ENCODE results near the gene TLR5. TPM values are rescaled to one million over a fixed set of nuclear protein-coding genes. Genes with fewer than 3 reads are reported as not detected.

TLR5 gene
- total RNA-seq, 1 experiment from 2014 or later, result 1.8 TPM

DNA sequence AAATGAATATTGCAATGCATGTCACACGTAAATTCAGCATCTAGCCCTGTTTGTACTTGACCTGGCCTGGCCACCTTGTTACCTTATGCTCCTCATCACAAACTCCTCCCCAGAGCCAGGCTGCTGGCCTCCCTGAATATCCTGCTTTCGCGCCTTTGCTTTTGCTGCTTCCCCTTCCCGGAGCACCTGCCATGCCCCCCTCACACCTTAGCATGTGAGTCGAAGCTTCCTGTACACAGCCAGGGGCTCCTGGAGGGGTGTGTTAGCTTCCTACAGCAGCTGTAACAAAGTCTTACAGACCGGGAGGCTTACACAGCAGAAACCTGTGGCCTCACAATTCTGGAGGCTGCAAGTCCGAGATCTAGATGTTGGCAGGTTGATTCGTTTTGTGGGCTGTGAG, 60.1 kb downstream of the TLR5 start:
- ChIA-PET CTCF (no interaction called here), POLR2A (no interaction called here)
- H3K9me3 ChIP-seq, result no peaks in the 10 kb centered on the region
- BruUV-seq (replicated peaks), result no TSS peak
- no peak for DNase-seq
- Mint-ChIP-seq H3K9me3 (ENCODE audit: unreplicated experiment) (no peaks in the 10 kb centered on the region), H3K27me3 (ENCODE audit: insufficient read depth, unreplicated experiment) (no peaks in the 10 kb centered on the region), H3K36me3 (ENCODE audit: insufficient read depth, unreplicated experiment) (no peaks in the 10 kb centered on the region), H3K4me1 (ENCODE audit: low read depth, unreplicated experiment) (peaks cover 20% of the 10 kb centered on the region), H3K4me3 (ENCODE audit: unreplicated experiment) (no peak overlapping the region), H3K27ac (ENCODE audit: unreplicated experiment) (peak overlapping the region; percentile 40)
- TF ChIP-seq, protein P1, sequence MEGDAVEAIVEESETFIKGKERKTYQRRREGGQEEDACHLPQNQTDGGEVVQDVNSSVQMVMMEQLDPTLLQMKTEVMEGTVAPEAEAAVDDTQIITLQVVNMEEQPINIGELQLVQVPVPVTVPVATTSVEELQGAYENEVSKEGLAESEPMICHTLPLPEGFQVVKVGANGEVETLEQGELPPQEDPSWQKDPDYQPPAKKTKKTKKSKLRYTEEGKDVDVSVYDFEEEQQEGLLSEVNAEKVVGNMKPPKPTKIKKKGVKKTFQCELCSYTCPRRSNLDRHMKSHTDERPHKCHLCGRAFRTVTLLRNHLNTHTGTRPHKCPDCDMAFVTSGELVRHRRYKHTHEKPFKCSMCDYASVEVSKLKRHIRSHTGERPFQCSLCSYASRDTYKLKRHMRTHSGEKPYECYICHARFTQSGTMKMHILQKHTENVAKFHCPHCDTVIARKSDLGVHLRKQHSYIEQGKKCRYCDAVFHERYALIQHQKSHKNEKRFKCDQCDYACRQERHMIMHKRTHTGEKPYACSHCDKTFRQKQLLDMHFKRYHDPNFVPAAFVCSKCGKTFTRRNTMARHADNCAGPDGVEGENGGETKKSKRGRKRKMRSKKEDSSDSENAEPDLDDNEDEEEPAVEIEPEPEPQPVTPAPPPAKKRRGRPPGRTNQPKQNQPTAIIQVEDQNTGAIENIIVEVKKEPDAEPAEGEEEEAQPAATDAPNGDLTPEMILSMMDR (IDR thresholded peaks at IDR 0.05; ENCODE audit: insufficient read depth in 1 of 2, low read depth in 1 of 2, low read length in 1 of 2, severe bottlenecking in 1 of 2, unreplicated experiment in 1 of 2), result no peak
- H3K27me3 ChIP-seq (replicated peaks; ENCODE audit: control insufficient read depth, insufficient read depth, low read length), result no peaks in the 10 kb centered on the region
- H3K4me3 ChIP-seq (ENCODE audit: low read depth, low read length), result no peak overlapping the region
- H3K4me1 ChIP-seq, result no peaks in the 10 kb centered on the region; the same call in 1 of the 2 replicates
- intact Hi-C loops (cut with micrococcal nuclease; ENCODE audit: unreplicated experiment), result loop anchor here (5.0 kb wide), 1 partner anchor 171 kb away; no protein-coding TSS in a partner anchor
- H3K36me3 ChIP-seq (ENCODE audit: control insufficient read depth, insufficient read depth, low read length), result no peaks in the 10 kb centered on the region

DNA sequence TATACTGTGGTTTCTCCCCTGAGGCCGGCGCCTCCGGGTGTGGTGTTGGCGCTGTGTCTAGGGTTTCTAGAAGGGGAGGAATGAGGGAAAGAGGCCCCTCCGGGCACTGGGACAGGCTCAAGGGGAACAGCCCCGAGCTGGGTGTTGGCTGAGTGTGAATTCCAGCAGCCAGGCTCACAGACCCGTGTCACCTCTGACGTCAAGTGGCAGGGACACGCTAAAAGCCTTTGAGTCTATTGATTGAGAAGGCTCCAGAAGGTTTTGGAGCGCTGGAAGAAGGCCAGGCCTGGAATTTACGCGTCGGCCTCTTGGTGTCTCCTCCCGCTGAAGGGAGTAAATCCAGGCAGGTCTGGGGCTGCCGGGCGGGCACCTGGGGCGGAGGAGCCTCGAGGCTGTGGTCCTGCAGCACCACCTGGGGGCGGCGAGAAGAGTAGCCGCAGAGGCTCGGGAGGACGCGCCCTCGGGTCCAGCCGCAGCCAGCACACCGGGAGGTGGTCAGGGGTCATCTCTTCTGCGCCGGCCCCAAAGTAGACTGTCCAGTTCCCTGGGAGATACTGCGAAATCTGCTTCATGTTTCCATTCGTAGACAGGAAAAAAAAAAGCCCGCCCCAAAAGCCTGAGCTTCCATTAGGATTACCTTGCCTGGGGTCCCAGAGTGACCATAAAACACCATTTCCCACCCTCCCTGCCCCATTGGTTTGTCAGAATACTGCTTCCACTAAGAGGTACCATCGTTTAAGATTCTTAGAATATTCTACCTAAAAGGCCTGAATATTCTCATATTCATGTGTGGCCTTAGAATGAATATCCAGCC, 61.7 kb downstream of the TLR5 start:
- Mint-ChIP-seq H3K27ac (ENCODE audit: unreplicated experiment) (peak overlapping the region; percentile 96), H3K9me3 (ENCODE audit: unreplicated experiment) (no peaks in the 10 kb centered on the region), H3K36me3 (ENCODE audit: insufficient read depth, unreplicated experiment) (no peaks in the 10 kb centered on the region), H3K4me3 (ENCODE audit: unreplicated experiment) (peak overlapping the region; percentile 60), H3K27me3 (ENCODE audit: insufficient read depth, unreplicated experiment) (no peaks in the 10 kb centered on the region), H3K4me1 (ENCODE audit: low read depth, unreplicated experiment) (peaks cover 20% of the 10 kb centered on the region)
- Histone ChIP-seq H3K36me3 (ENCODE audit: control insufficient read depth, insufficient read depth, low read length) (no peaks in the 10 kb centered on the region), H3K4me3 (ENCODE audit: low read depth, low read length) (no peak overlapping the region), H3K9me3 (no peaks in the 10 kb centered on the region), H3K4me1 (no peaks in the 10 kb centered on the region; the same call in 1 of the 2 replicates), H3K27me3 (replicated peaks; ENCODE audit: control insufficient read depth, insufficient read depth, low read length) (no peaks in the 10 kb centered on the region)
- TF ChIP-seq, protein P1 (IDR thresholded peaks at IDR 0.05; ENCODE audit: insufficient read depth in 1 of 2, low read depth in 1 of 2, low read length in 1 of 2, severe bottlenecking in 1 of 2, unreplicated experiment in 1 of 2), result peak; percentile 92 to 98
- CTCF ChIA-PET, result interaction anchor here (0.6 to 1.7 kb wide), 10 partner anchors 9 to 715 kb away, joined by 3 to 11 read pairs (median 3); no protein-coding TSS in a partner anchor
- no TSS peak for BruUV-seq (replicated peaks)
- DNase-seq, result peak; percentile 96 to 98
- POLR2A ChIA-PET, result no interaction called here
- intact Hi-C loops (cut with micrococcal nuclease; ENCODE audit: unreplicated experiment), result loop anchor here (1.0 to 5.0 kb wide), 7 partner anchors 42 to 603 kb away; no protein-coding TSS in a partner anchor

DNA sequence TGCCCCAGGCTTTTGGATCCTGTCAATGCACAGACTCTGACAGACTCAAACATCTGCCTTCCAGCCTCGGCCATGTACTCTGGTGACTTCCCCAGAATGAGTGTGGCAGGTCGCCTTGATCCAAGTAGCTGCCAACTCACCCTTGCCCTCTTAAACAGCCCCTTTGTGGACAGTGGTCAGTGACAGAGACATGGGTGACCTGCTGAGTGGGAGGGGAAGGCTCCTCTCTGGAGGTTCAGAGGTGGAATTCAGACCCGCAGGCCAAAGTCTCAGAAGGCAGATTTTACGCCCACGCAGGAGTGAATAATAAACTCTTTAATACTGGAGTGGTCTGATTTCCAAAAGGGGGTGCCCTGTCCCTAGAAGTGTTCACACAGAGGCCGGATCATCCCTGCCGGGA, 63.5 kb downstream of the TLR5 start:
- no peak overlapping the region for H3K27ac Mint-ChIP-seq (ENCODE audit: unreplicated experiment)
- intact Hi-C loops (cut with micrococcal nuclease; ENCODE audit: unreplicated experiment), result no loop called here
- H3K4me1 Mint-ChIP-seq (ENCODE audit: low read depth, unreplicated experiment), result peaks cover 15% of the 10 kb centered on the region
- H3K36me3 ChIP-seq (ENCODE audit: control insufficient read depth, insufficient read depth, low read length), result no peaks in the 10 kb centered on the region
- H3K9me3 Mint-ChIP-seq (ENCODE audit: unreplicated experiment), result no peaks in the 10 kb centered on the region
- H3K36me3 Mint-ChIP-seq (ENCODE audit: insufficient read depth, unreplicated experiment), result no peaks in the 10 kb centered on the region
- no peaks in the 10 kb centered on the region for H3K9me3 ChIP-seq
- TF ChIP-seq, protein P1 (IDR thresholded peaks at IDR 0.05; ENCODE audit: insufficient read depth in 1 of 2, low read depth in 1 of 2, low read length in 1 of 2, severe bottlenecking in 1 of 2, unreplicated experiment in 1 of 2), result no peak
- POLR2A ChIA-PET, result no interaction called here
- no peak overlapping the region for H3K4me3 ChIP-seq (ENCODE audit: low read depth, low read length)
- no peak for DNase-seq
- no peaks in the 10 kb centered on the region for H3K4me1 ChIP-seq
- H3K27me3 Mint-ChIP-seq (ENCODE audit: insufficient read depth, unreplicated experiment), result no peaks in the 10 kb centered on the region
- no TSS peak for BruUV-seq (replicated peaks)
- H3K27me3 ChIP-seq (replicated peaks; ENCODE audit: control insufficient read depth, insufficient read depth, low read length), result no peaks in the 10 kb centered on the region
- CTCF ChIA-PET, result no interaction called here
- H3K4me3 Mint-ChIP-seq (ENCODE audit: unreplicated experiment), result no peak overlapping the region
